Peyer's patch (tissue), 4 donors: ENCODE results near the gene PFKFB3.

Source experiments
- CTCF ChIP-seq, 6 experiments: fragments of 450-650 bp in 4 of 6; fragments of 200-600 bp in 2 of 6; sonication (generic) in 1 of 6; IDR thresholded peaks; one replicate each; pipeline ENCODE4 v1.5.1; 2017 to 2019; ENCODE audit warnings: antibody characterized with exemption in 6 of 6, mild to moderate bottlenecking in 3 of 6, moderate library complexity in 1 of 6
- POLR2A ChIP-seq, 2 donors: fragments of 450-650 bp; IDR thresholded peaks; one replicate each; pipeline ENCODE4 v1.5.1; 2017; ENCODE audit warnings: antibody characterized with exemption in 2 of 2, mild to moderate bottlenecking in 2 of 2, moderate library complexity in 2 of 2

GRCh38 chr10:6227346-6227745, 24.6 kb downstream of the PFKFB3 start:
- TF ChIP-seq CTCF (IDR thresholded peaks at IDR 0.05) (no peak), POLR2A (IDR thresholded peaks at IDR 0.05) (no peak)
